Right cardiac atrium (tissue), 5 donors: Measurements from ENCODE around the gene ATG101. TPM values are rescaled to one million over a fixed set of nuclear protein-coding genes. Genes with fewer than 3 reads are reported as not detected.

Source experiments
- ATAC-seq, 2 donors: fragments of 200-7000 bp; cut with Tn5 transposase; one replicate each; pipeline versions ENCODE4 v1.8.0 to v1.9.1; 2020; ENCODE audit warnings: moderate library complexity in 2 of 2, mild to moderate bottlenecking in 1 of 2
- DNase-seq, 3 donors: peaks; one replicate each; pipeline ENCODE4 v3.0.0-alpha.2; 2020
- H3K27ac ChIP-seq: one replicate; pipeline ENCODE4 v1.5.1; 2013; ENCODE audit warnings: mild to moderate bottlenecking, low read length, control low read depth, moderate library complexity
- H3K27me3 ChIP-seq: one replicate; pipeline ENCODE4 v1.6.1; 2013; ENCODE audit not compliant: control insufficient read depth, insufficient read depth
- H3K4me1 ChIP-seq: one replicate; pipeline ENCODE4 v1.6.1; 2013; ENCODE audit warnings: low read length; ENCODE audit not compliant: control insufficient read depth, insufficient read depth
- H3K4me3 ChIP-seq: one replicate; pipeline ENCODE4 v1.5.1; 2013; ENCODE audit warnings: low read length, control low read depth
- H3K9me3 ChIP-seq: one replicate; pipeline ENCODE4 v1.6.1; 2013; ENCODE audit warnings: low read length; ENCODE audit not compliant: control insufficient read depth
- WGBS: extraction: QIAGEN DNeasy Blood & Tissue Kit; methylation state at CpG from one replicate; pipeline ENCODE4 v1.1.7; 2013; 5-methylcytosine and 5-hydroxymethylcytosine counted together
- intact Hi-C, 4 donors: fragments of 100-400 bp; cut with DNase I; formaldehyde crosslinking; loops; one replicate each; pipeline versions ENCODE4 v1.11.0 to v1.14.0; 2022 to 2023
- polyA plus RNA-seq: library from polyadenylated mRNA; stranded (reverse); fragments of 200-250 nt; gene quantifications from one replicate; pipeline ENCODE4 v1.2.3, GENCODE V29; 2013
- total RNA-seq, 4 donors: library from RNA; stranded (reverse); fragmentation: NEBNext Ultra II Directional; extraction: Animal tissue kit (Norgen Biotek cat#: 25700); gene quantifications; one replicate each; pipeline ENCODE4 v1.2.1, GENCODE V29; 2021
- donor health status: healthy with polysubstance abuse.
- donor health status: DM: no; HTN: yes; CAD: no.
- donor health status: DM: no; HTN: no; CAD: no.
- donor health status: DM: no; HTN: yes; CAD: no; lungs with severe emphysema.
- donor health status: DM: yes; HTN: yes; CAD: no.

ATG101 gene
- total and polyA plus RNA-seq, 5 donors = 24.8 to 33.0 (median 27.7) TPM

DNA sequence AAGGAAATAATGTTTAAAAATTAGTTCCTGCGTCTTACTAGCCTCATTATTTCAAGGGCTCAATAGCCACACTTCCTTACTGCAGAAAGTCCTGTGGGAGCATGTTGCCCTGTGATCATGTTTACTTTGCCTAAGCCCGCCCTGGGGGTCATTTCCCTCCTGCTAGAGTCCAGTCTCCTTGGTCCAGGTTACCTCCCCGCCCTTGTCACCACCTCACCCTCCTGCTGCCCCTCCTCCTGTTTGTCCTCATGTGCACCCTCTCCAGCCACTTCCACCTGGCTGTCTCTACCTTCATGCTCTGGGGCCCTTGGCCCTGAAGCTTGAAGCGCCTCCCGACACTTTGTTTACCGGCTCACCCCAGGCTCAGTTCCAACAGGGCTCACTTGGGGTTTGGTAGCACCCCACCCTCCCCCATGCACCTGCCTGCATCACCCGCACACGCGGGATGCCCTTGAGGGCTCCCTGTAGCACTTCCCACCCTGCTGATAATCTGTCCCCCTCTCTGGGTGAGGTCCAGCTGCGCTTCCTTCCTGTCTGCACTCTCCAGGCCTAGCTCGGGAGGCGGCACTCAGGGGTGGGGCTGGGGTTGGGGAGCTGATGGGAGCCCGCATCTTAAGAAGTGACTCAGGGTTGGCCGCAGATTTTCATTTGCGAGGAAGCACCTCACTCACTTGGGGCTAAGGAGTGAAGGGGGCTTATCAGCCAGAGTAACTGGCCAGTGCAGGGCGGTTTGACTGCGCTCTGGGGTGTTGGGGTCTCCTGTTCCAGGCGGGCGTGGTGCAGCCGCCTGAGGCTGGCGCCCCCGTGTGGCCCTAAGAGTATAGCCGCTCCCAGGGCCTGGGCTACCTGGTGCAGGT is 49.8 kb downstream of the ATG101 start:
- Histone ChIP-seq H3K4me1 (no peaks in the 10 kb centered on the region), H3K4me3 (no peak overlapping the region), H3K27me3 (no peaks in the 10 kb centered on the region), H3K9me3 (no peaks in the 10 kb centered on the region), H3K27ac (no peak overlapping the region)
- peak in 2 of 3 donors; percentile 53 to 76 for DNase-seq
- WGBS = 26% methylated on average over 23 of the region's 23 CpGs
- ATAC-seq = peak; percentile 64 to 85
- intact Hi-C loops = loop anchor here in 1 of 4 donors (10.0 kb wide), 1 partner anchor 95 kb away; no protein-coding TSS in a partner anchor

DNA sequence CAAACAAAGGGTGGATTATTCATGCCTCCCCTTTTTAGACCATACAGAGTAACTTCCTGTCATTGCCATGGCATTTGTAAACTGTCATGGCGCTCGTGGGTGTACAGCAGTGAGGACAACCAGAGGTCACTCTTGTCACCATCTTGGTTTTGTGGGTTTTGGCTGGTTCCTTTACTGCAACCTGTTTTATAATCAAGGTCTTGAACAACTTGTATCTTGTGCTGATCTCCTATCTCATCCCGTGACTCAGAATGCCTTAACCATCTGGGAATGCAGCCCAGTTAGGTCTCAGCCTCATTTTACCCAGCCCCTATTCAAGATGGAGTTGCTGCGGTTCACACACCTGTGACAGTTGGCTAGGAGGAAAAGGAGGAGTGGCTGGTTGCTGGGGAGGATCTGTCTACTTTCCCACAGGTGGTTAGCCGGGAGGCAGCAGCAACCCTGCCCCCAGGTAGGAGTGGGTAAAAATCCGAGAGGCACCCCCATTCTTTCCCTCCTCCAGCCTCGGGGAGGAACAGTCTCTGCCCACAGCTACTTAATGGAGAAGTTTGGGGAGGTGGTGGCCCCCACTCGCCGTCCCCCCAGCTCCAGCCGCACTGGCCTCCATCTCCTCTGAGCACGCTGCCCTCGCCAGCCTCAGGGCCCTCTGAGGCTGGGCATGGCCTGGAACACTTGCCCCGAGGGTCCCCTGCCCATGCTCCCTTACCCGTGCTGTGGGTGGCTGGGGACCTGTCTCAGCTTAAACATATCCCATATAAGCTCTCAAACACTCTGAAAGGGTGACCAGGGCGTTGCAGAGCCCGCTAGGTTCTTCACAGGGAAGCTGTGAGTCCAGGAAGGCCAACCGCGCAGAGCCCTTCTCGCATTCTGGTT is 51.4 kb downstream of the ATG101 start:
- Histone ChIP-seq H3K4me1 (peaks cover 7% of the 10 kb centered on the region), H3K4me3 (no peak overlapping the region), H3K27ac (no peak overlapping the region), H3K9me3 (no peaks in the 10 kb centered on the region), H3K27me3 (no peaks in the 10 kb centered on the region)
- intact Hi-C loops = loop anchor here in 1 of 4 donors (10.0 kb wide), 1 partner anchor 96 kb away; no protein-coding TSS in a partner anchor
- no peak for ATAC-seq
- DNase-seq = no peak
- 70% methylated on average over 19 of the region's 19 CpGs for WGBS

DNA sequence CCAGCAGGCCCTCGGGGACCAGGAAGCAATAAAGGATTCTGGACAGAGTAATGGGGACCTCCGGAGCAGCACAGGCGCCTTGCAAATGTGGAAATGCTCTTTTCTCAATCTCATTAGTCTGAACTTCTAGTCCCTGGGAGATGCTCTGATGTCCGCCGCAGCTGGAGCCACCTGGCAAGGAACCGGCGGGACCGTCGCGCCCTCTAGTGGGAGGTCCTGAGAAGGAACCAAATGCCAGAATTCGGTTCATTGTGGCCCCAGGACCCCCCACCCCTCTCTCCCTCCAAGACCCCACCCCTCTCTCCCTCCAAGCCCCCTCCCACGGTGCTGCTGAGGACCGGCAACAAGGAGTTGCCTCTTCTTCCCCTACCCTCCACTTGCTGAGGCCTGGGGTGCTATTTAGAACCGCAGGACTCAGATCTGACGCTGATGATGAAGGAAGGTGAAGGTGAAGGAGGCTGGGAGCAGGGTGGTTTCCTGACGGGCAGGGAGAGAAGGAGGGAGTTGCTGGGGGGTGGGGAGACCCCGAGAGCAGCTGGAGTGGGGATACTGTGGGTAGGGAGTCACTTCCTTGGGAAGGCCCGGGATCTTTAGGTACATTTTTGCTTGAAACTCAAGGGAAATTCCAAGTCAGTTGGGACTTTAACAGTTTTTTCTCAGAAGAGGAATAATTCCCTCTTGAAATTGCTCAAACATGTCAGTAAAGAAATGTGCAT is 52.2 kb downstream of the ATG101 start:
- no peak overlapping the region for H3K4me3 ChIP-seq
- H3K9me3 ChIP-seq = no peaks in the 10 kb centered on the region
- H3K27me3 ChIP-seq = no peaks in the 10 kb centered on the region
- H3K27ac ChIP-seq = no peak overlapping the region
- ATAC-seq (peak in 1 of 2 donors; percentile 7), DNase-seq (peak; percentile 67 to 86 (median 86))
- peaks cover 8% of the 10 kb centered on the region for H3K4me1 ChIP-seq
- intact Hi-C loops = loop anchor here in 1 of 4 donors (10.0 kb wide), 1 partner anchor 97 kb away; no protein-coding TSS in a partner anchor
- WGBS = 15% methylated on average over 18 of the region's 18 CpGs

DNA sequence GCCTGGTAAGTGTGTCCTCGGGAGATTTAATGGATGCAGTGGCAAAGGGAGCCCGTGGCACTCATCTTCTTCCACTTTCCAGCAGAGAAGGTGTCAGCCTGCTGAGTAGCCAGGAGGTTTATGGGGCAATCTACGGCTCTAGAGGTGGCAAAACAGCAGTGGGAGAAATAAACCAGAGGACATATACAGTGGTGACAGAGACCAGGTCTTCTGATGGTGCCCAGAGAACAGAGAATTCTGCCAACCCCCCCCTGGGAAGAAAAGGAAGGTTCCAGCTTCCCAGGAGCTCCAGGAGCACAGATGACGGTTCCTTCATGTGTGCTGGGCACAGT is 52.7 kb downstream of the ATG101 start:
- no peak overlapping the region for H3K4me3 ChIP-seq
- intact Hi-C loops = loop anchor here in 1 of 4 donors (10.0 kb wide), 1 partner anchor 98 kb away; no protein-coding TSS in a partner anchor
- H3K9me3 ChIP-seq = no peaks in the 10 kb centered on the region
- no peak overlapping the region for H3K27ac ChIP-seq
- 84% methylated on average over 4 of the region's 4 CpGs for WGBS
- H3K4me1 ChIP-seq = peaks cover 8% of the 10 kb centered on the region
- no peaks in the 10 kb centered on the region for H3K27me3 ChIP-seq
- ATAC-seq = no peak
- DNase-seq = no peak

DNA sequence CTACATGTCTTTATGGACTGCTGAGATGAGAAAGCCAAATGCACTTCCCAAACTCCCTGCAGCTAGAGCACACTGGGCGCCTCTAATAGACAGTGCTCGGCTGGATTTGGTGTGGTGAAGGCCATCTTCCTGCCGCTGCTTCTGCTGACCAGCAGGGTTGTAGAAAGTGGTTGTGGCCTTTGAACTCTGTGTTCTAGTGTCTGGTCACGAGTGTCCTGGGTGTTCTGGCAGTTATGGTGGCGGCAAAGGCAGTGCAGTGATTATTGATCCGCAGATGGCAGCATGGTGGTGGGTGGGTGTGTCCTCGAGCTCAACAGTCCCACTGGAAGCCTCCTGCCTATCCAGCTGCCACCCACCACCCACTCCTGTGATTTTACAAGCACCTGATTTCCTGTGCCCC is 53.1 kb downstream of the ATG101 start:
- no peak for ATAC-seq
- 94% methylated on average over 7 of the region's 7 CpGs for WGBS
- H3K27ac ChIP-seq = no peak overlapping the region
- intact Hi-C loops = loop anchor here in 1 of 4 donors (10.0 kb wide), 1 partner anchor 98 kb away; no protein-coding TSS in a partner anchor
- no peaks in the 10 kb centered on the region for H3K27me3 ChIP-seq
- H3K9me3 ChIP-seq = no peaks in the 10 kb centered on the region
- no peak overlapping the region for H3K4me3 ChIP-seq
- DNase-seq = no peak
- peaks cover 11% of the 10 kb centered on the region for H3K4me1 ChIP-seq

DNA sequence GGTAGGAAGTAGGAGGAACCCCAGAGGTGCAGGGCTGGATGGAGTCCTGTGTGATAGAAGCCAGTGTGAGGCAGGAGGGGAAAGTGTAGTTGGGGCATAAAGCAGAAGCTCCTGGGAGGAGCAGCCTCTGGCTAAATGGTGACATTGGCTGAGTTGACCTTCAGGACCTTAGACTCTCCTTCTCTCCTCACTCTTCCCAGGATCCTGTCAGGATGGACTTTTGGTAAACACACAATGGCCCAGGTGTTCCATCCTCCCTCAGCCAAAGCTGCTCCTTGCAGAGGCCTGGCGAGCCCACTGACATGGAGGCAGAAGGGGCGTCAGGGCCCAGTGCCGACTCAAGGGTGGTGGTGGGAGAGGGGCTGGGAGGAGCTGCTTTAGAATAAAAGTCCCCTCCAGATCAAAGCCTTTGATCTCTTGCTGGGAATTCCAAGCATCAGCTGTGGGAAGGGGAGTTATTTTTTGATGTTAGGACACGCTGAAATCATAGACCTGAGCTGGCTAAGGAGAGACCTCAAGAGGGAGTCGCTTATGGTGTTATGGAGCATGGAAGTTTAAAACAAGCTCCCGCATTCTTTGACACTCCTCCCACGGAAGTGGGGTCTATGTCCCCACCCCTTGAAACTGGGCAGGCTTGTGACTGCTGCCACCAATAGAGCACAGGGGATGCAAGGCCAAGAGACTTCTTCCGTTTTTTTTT is 53.9 kb downstream of the ATG101 start:
- H3K4me1 ChIP-seq = peaks cover 12% of the 10 kb centered on the region
- 71% methylated on average over 8 of the region's 8 CpGs for WGBS
- no peak overlapping the region for H3K27ac ChIP-seq
- no peaks in the 10 kb centered on the region for H3K27me3 ChIP-seq
- no peak overlapping the region for H3K4me3 ChIP-seq
- ATAC-seq (no peak), DNase-seq (no peak)
- intact Hi-C loops = loop anchor here in 1 of 4 donors (10.0 kb wide), 1 partner anchor 99 kb away; no protein-coding TSS in a partner anchor
- no peaks in the 10 kb centered on the region for H3K9me3 ChIP-seq

DNA sequence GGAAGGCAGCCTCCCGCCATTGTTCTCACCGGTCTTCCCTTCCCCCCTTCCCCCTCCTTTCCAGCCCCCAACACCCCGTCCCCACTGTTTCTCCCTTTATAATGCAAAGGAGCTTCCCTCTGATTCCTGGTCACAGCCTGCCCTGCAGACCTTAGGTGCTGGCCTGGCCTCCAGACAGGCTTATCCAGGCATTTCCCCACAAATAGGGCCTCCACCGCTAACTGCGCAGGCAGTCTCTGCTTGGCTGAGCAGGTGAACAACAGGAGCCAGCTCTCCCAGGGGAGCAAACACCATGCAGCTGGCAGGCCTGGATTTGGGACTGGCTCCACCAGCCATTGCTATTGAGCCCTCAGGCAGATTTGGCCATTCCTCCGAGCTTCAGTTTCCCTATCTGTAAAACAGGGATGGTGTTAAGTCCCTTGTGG is 55.7 kb downstream of the ATG101 start:
- ATAC-seq (no peak), DNase-seq (no peak)
- WGBS = 82% methylated on average over 6 of the region's 6 CpGs
- no peak overlapping the region for H3K4me3 ChIP-seq
- H3K4me1 ChIP-seq = peaks cover 12% of the 10 kb centered on the region
- intact Hi-C loops = loop anchor here in 1 of 4 donors (10.0 kb wide), 1 partner anchor 101 kb away; no protein-coding TSS in a partner anchor
- peak overlapping the region; percentile 80 for H3K27ac ChIP-seq
- no peaks in the 10 kb centered on the region for H3K27me3 ChIP-seq
- no peaks in the 10 kb centered on the region for H3K9me3 ChIP-seq

DNA sequence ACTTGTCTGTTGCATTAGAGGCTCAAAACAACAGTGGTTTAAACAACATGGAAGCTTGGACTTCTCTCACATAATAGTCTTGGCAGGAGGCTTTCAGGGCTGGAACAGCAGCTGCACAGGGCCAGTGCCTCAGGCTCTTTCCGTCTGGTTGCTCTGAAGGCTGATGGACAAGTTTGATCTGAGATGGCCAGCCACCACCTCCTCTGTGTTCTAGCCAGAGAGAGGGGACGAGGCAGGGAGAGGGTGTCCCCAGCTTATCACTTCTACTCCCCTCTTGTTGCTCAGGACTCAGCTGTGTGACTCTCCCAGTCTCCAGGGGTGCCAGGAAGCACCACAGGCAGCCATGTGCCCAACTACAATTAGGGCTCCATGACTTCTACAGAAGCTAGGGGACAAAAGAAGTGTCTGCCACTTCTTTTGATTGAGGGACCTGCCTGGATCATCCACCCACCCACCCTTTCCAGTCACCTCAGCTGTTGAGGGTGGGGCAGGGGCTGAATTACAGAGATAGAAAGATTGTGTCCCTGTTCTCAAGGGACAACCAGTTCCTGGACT is 56.3 kb downstream of the ATG101 start:
- Histone ChIP-seq H3K4me1 (peaks cover 12% of the 10 kb centered on the region), H3K27ac (peak overlapping the region; percentile 80), H3K4me3 (no peak overlapping the region), H3K9me3 (no peaks in the 10 kb centered on the region), H3K27me3 (no peaks in the 10 kb centered on the region)
- intact Hi-C loops = loop anchor here in 1 of 4 donors (10.0 kb wide), 1 partner anchor 101 kb away; no protein-coding TSS in a partner anchor
- whole genome bisulfite sequencing = 56% methylated on average over 2 of the region's 2 CpGs
- ATAC-seq = no peak
- peak in 1 of 3 donors; percentile 44 for DNase-seq
